ENCODE results near the gene RORB.

DNA sequence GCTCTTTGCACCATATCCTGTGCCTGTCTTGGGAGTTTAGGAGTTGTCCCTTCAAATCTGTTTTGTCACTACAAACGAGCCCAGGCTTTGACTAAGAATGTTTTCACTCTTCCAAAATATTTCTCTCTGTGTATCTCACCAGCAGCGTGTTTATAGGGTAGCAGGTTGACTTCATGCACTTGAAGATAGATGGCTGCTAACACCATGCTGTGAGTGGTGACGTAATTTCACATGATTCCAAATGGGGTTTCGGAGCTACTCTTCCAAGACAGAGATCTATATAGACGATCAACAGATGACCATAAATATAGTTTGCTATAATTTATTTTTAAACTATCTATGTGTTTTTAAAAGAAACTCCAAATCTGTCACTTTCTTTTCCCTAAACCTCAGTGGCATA is 30.6 kb downstream of the RORB start:
- TF ChIP-seq, protein P1, sequence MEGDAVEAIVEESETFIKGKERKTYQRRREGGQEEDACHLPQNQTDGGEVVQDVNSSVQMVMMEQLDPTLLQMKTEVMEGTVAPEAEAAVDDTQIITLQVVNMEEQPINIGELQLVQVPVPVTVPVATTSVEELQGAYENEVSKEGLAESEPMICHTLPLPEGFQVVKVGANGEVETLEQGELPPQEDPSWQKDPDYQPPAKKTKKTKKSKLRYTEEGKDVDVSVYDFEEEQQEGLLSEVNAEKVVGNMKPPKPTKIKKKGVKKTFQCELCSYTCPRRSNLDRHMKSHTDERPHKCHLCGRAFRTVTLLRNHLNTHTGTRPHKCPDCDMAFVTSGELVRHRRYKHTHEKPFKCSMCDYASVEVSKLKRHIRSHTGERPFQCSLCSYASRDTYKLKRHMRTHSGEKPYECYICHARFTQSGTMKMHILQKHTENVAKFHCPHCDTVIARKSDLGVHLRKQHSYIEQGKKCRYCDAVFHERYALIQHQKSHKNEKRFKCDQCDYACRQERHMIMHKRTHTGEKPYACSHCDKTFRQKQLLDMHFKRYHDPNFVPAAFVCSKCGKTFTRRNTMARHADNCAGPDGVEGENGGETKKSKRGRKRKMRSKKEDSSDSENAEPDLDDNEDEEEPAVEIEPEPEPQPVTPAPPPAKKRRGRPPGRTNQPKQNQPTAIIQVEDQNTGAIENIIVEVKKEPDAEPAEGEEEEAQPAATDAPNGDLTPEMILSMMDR (IDR thresholded peaks at IDR 0.05), result no peak
- no peak for TF ChIP-seq POLR2A (IDR thresholded peaks at IDR 0.05)
